GM23338 (cell line): Measurements from ENCODE around the gene CHRNA3. TPM values are rescaled to one million over a fixed set of nuclear protein-coding genes. Genes with fewer than 3 reads are reported as not detected.

ENCODE experiments used
- ATAC-seq: fragments of 200-7000 bp; cut with Tn5 transposase; 3 replicates; pipeline ENCODE4 v1.9.1; 2020
- DNase-seq: peaks from one replicate; pipeline ENCODE4 v3.0.0-alpha.2; 2015; ENCODE audit warnings: low spot score
- H2AFZ ChIP-seq: fragments of 200-600 bp; sonication (generic); 2 replicates; pipeline ENCODE4 v1.8.0; 2016; ENCODE audit warnings: antibody characterized with exemption, mild to moderate bottlenecking, moderate library complexity
- H3F3A ChIP-seq: fragments of 200-600 bp; sonication (generic); replicated peaks from 2 replicates; pipeline ENCODE4 v1.8.0; 2017; ENCODE audit warnings: antibody characterized with exemption, mixed run types, low read depth
- H3K27ac ChIP-seq: fragments of 200-600 bp; sonication (generic); 2 replicates; pipeline ENCODE4 v1.6.1; 2016; ENCODE audit warnings: low read depth
- H3K27me3 ChIP-seq: fragments of 200-600 bp; sonication (generic); 2 replicates; pipeline ENCODE4 v1.8.0; 2016; ENCODE audit warnings: mild to moderate bottlenecking, mixed run types, moderate library complexity; ENCODE audit not compliant: insufficient read depth
- H3K36me3 ChIP-seq: fragments of 200-600 bp; sonication (generic); 2 replicates; pipeline ENCODE4 v1.8.0; 2016; ENCODE audit warnings: mild to moderate bottlenecking; ENCODE audit not compliant: insufficient read depth
- H3K4me1 ChIP-seq: fragments of 200-600 bp; sonication (generic); 2 replicates; pipeline ENCODE4 v1.8.0; 2016; ENCODE audit warnings: mild to moderate bottlenecking, moderate library complexity; ENCODE audit not compliant: insufficient read depth
- H3K4me2 ChIP-seq: fragments of 200-600 bp; sonication (generic); 2 replicates; pipeline ENCODE4 v1.7.1; 2017; ENCODE audit warnings: mixed run types
- H3K4me3 ChIP-seq: fragments of 200-600 bp; sonication (generic); 2 replicates; pipeline ENCODE4 v1.6.1; 2016; ENCODE audit warnings: mixed run types
- H3K79me2 ChIP-seq: fragments of 200-600 bp; sonication (generic); replicated peaks from 2 replicates; pipeline ENCODE4 v1.8.0; 2017; ENCODE audit warnings: mild to moderate bottlenecking; ENCODE audit not compliant: insufficient read depth
- H3K9me2 ChIP-seq: fragments of 200-600 bp; sonication (generic); 2 replicates; pipeline ENCODE4 v1.8.0; 2017; ENCODE audit not compliant: insufficient read depth
- H4K20me1 ChIP-seq: fragments of 200-600 bp; sonication (generic); replicated peaks from 2 replicates; pipeline ENCODE4 v1.8.0; 2017; ENCODE audit warnings: mild to moderate bottlenecking; ENCODE audit not compliant: insufficient read depth
- H3K27ac Mint-ChIP-seq: 2 replicates; pipeline ENCODE4 v1.8.0; 2020; ENCODE audit warnings: inconsistent platforms, mild to moderate bottlenecking, moderate library complexity, mixed read lengths
- H3K27me3 Mint-ChIP-seq: 3 replicates; pipeline ENCODE4 v1.8.0; 2022; ENCODE audit warnings: low read depth, mild to moderate bottlenecking, moderate library complexity, mixed read lengths, inconsistent platforms; ENCODE audit not compliant: insufficient read depth, poor library complexity
- H3K36me3 Mint-ChIP-seq: 3 replicates; pipeline ENCODE4 v1.8.0; 2021; ENCODE audit warnings: low read depth, mild to moderate bottlenecking, inconsistent platforms, moderate library complexity, mixed read lengths
- H3K4me1 Mint-ChIP-seq: 3 replicates; pipeline ENCODE4 v1.8.0; 2020; ENCODE audit warnings: mild to moderate bottlenecking, inconsistent platforms, mixed read lengths
- H3K4me3 Mint-ChIP-seq: 3 replicates; pipeline ENCODE4 v1.8.0; 2021; ENCODE audit warnings: moderate library complexity, mild to moderate bottlenecking, inconsistent platforms, mixed read lengths
- H3K9me3 Mint-ChIP-seq: 3 replicates; pipeline ENCODE4 v1.8.0; 2020; ENCODE audit warnings: moderate library complexity, mild to moderate bottlenecking, inconsistent platforms, mixed read lengths
- CREB1 ChIP-seq: fragments of 250-450 bp; sonication (Bioruptor Pico); IDR thresholded peaks from 2 replicates; pipeline ENCODE4 v1.5.0; 2020; ENCODE audit warnings: low read depth, mild to moderate bottlenecking, moderate library complexity
- JUNB ChIP-seq: IDR thresholded peaks from one replicate; pipeline ENCODE4 v1.6.1; 2016; ENCODE audit warnings: antibody characterized with exemption; ENCODE audit not compliant: unreplicated experiment
- POLR2AphosphoS5 ChIP-seq: IDR thresholded peaks from 2 replicates; pipeline ENCODE4 v1.6.1; 2016; ENCODE audit warnings: antibody characterized with exemption, low read depth
- ZNF114 ChIP-seq: fragments of 250-450 bp; sonication (Bioruptor Pico); IDR thresholded peaks from 2 replicates; pipeline ENCODE4 v1.5.0; 2020; ENCODE audit warnings: mild to moderate bottlenecking, moderate library complexity
- polyA plus RNA-seq: library from polyadenylated mRNA; unstranded; fragments of >200 nt; fragmentation: Nextera tagmentation; extraction: Ambion mirVana; gene quantifications from 2 replicates; pipeline ENCODE4 v1.2.1, GENCODE V29; 2016
- total RNA-seq: library from RNA; depleted of rRNA; stranded (reverse); fragments of >200 nt; shearing (Covaris generic); gene quantifications from 2 replicates; pipeline ENCODE4 v1.2.3, GENCODE V29; 2014
- TF ChIP-seq, protein P1 (sequence below), 2 experiments: fragments of 200-600 bp in 1 of 2; sonication (generic) in 1 of 2; conservative IDR thresholded peaks; 2 replicates each; pipeline versions ENCODE4 v1.5.1 to v1.6.1; 2016 to 2017; ENCODE audit warnings: antibody characterized with exemption in 2 of 2, low read depth in 2 of 2, mild to moderate bottlenecking in 2 of 2, moderate library complexity in 1 of 2

The CHRNA3 gene
- total and polyA plus RNA-seq, 2 experiments from 2014 or later, result 2.9 to 3.5 TPM

- ATAC-seq (peak; percentile 28), DNase-seq (peak; percentile 59)
- H3K4me3 Mint-ChIP-seq, result peak overlapping the region; percentile 91
- H3K27ac Mint-ChIP-seq, result peak overlapping the region; percentile 78
- Histone ChIP-seq H3K9me2 (no peaks in the 10 kb centered on the region), H3K27me3 (no peaks in the 10 kb centered on the region), H2AFZ (peak overlapping the region; percentile 86), H3K36me3 (no peaks in the 10 kb centered on the region), H4K20me1 (no peaks in the 10 kb centered on the region; the same call in none of the 2 replicates), H3K79me2 (peaks cover 47% of the 10 kb centered on the region), H3F3A (peaks cover 7% of the 10 kb centered on the region; the same call in 1 of the 2 replicates), H3K4me2 (peak overlapping the region; percentile 84), H3K4me3 (peak overlapping the region; percentile 62), H3K27ac (no peak overlapping the region), H3K4me1 (peaks cover 8% of the 10 kb centered on the region; the same call in 1 of the 2 replicates)
- H3K36me3 Mint-ChIP-seq, result no peaks in the 10 kb centered on the region; the same call in 2 of the 3 replicates
- H3K9me3 Mint-ChIP-seq, result no peaks in the 10 kb centered on the region
- peaks cover 27% of the 10 kb centered on the region for H3K4me1 Mint-ChIP-seq
- H3K27me3 Mint-ChIP-seq, result peaks cover 5% of the 10 kb centered on the region
- TF ChIP-seq, protein P1, sequence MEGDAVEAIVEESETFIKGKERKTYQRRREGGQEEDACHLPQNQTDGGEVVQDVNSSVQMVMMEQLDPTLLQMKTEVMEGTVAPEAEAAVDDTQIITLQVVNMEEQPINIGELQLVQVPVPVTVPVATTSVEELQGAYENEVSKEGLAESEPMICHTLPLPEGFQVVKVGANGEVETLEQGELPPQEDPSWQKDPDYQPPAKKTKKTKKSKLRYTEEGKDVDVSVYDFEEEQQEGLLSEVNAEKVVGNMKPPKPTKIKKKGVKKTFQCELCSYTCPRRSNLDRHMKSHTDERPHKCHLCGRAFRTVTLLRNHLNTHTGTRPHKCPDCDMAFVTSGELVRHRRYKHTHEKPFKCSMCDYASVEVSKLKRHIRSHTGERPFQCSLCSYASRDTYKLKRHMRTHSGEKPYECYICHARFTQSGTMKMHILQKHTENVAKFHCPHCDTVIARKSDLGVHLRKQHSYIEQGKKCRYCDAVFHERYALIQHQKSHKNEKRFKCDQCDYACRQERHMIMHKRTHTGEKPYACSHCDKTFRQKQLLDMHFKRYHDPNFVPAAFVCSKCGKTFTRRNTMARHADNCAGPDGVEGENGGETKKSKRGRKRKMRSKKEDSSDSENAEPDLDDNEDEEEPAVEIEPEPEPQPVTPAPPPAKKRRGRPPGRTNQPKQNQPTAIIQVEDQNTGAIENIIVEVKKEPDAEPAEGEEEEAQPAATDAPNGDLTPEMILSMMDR (conservative IDR thresholded peaks at IDR 0.05; ENCODE audit: low read depth in 2 of 2), result 0 out of 4 replicates have a peak, but pooled peaks of 1 of the 2 experiments have one; percentile 19
- TF ChIP-seq CREB1, result no peak
Measured at GRCh38 chr15:78565951-78566774, 54.6 kb downstream of the CHRNA3 start.

DNA sequence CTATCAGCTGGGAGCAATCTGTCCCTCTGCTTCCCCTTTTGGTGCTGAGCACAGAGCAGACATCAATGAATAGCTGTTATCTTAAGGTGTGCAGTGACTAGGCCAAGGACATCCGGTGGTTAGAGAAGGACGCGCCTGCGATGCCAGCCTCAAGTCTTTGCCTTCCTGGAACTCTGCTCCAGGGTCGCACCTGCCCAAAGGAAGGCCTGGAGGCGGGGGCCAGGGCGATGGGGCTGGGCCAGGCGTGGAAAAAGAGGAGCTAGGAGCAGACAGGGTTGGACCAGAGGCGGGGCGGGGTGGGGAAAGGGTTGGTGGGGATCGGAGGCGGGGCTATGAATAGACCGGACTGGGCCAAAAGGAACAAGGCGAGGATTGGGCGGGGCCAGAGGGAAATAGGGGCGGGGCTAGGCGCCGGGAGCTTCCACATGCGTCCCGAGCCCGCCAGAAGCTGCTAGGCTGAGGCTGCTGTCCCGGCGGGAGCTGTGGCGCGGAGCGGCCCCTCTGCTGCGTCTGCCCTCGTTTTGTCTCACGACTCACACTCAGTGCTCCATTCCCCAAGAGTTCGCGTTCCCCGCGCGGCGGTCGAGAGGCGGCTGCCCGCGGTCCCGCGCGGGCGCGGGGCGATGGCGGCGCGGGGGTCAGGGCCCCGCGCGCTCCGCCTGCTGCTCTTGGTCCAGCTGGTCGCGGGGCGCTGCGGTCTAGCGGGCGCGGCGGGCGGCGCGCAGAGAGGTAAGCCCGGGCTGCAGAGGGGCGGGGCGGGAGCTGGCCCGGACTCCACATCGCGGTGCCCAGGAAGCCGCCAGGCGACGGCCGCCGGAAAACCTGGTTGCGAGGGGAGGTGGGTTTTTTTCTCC is 55.5 kb downstream of the CHRNA3 start, which contains the start of gene CHRNA5:
Gene CHRNA5, plus strand, starts transcription at position 424 of the 854 bp plus-strand sequence. Its CDS starts 200 bp downstream, at position 624.
- Histone ChIP-seq H4K20me1 (no peaks in the 10 kb centered on the region; the same call in none of the 2 replicates), H3K27ac (no peak within 1 kb of the TSS), H3K4me2 (peak within 1 kb of the TSS; percentile 84), H3K36me3 (no peaks in the 10 kb centered on the region), H3K4me1 (peaks cover 8% of the 10 kb centered on the region; the same call in 1 of the 2 replicates), H3K27me3 (no peaks in the 10 kb centered on the region), H3K4me3 (peak within 1 kb of the TSS; percentile 62), H3K9me2 (no peaks in the 10 kb centered on the region), H3K79me2 (peaks cover 40% of the 10 kb centered on the region), H2AFZ (peak within 1 kb of the TSS; percentile 86), H3F3A (peaks cover 7% of the 10 kb centered on the region; the same call in 1 of the 2 replicates)
- Mint-ChIP-seq H3K4me3 (peak within 1 kb of the TSS; percentile 91), H3K27me3 (peaks cover 5% of the 10 kb centered on the region), H3K27ac (peak within 1 kb of the TSS; percentile 88), H3K4me1 (peaks cover 27% of the 10 kb centered on the region), H3K36me3 (no peaks in the 10 kb centered on the region; the same call in 2 of the 3 replicates), H3K9me3 (no peaks in the 10 kb centered on the region)
- ATAC-seq (peak; percentile 93), DNase-seq (peak; percentile 98)
- TF ChIP-seq POLR2AphosphoS5 (peak; percentile 97), ZNF114 (no peak)

GRCh38 chr15:78564743-78565096 is 56.1 kb downstream of the CHRNA3 start:
- Mint-ChIP-seq H3K27ac (no peak overlapping the region), H3K4me1 (peaks cover 27% of the 10 kb centered on the region), H3K27me3 (peaks cover 5% of the 10 kb centered on the region), H3K4me3 (peak overlapping the region; percentile 91), H3K36me3 (no peaks in the 10 kb centered on the region; the same call in 2 of the 3 replicates), H3K9me3 (no peaks in the 10 kb centered on the region)
- H3K4me3 ChIP-seq, result peak overlapping the region; percentile 62
- no peaks in the 10 kb centered on the region for H3K27me3 ChIP-seq
- H4K20me1 ChIP-seq, result no peaks in the 10 kb centered on the region; the same call in none of the 2 replicates
- ATAC-seq (no peak; the same call in 2 of the 3 replicates), DNase-seq (no peak)
- peaks cover 7% of the 10 kb centered on the region; the same call in 1 of the 2 replicates for H3F3A ChIP-seq
- peak overlapping the region; percentile 82; the same call in 1 of the 2 replicates for H2AFZ ChIP-seq
- H3K4me1 ChIP-seq, result peaks cover 8% of the 10 kb centered on the region; the same call in 1 of the 2 replicates
- peak overlapping the region; percentile 72 for H3K4me2 ChIP-seq
- H3K36me3 ChIP-seq, result no peaks in the 10 kb centered on the region
- H3K9me2 ChIP-seq, result no peaks in the 10 kb centered on the region
- peaks cover 34% of the 10 kb centered on the region for H3K79me2 ChIP-seq
- H3K27ac ChIP-seq, result no peak overlapping the region
- no peak for TF ChIP-seq ZNF114
- no peak for TF ChIP-seq JUNB
- no peak for TF ChIP-seq CREB1
